ENCODE data around the gene ME2.
"Not testable (repeated sequence)": the region's sequence is repeated elsewhere in the genome, so short reads cannot be mapped to it uniquely, and the experiment has no call there.

ME2 gene

DNA sequence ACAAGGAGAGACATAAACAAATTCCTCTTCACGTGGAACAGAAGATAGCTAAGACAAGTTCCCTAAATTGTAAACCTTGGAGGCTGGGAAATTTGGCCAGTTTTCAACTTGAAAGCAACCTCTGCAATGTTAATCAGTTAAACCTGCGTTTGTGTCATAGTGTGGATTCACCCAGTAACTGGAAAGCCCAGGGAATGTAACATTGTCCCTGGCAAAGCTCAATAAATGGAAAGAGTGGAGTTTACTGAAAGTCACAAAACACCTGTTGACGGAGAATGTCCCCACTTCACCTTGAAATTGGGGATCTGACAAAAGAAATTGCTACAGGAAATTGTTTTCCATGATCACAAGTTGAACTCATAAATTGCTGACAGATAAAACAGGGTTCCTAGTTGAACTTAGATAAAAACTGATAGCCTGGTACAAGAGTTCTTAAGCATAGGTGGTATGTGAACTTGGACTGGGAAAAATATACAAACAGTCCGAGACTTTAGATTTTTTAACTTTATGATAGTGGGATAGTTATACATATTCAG, 15.0 kb upstream of the ME2 start:
- H3K4me1 ChIP-seq (ENCODE audit: control insufficient read depth, insufficient read depth, low read length) = no peaks in the 10 kb centered on the region
- no peaks in the 10 kb centered on the region for H3K27me3 ChIP-seq (ENCODE audit: control insufficient read depth, insufficient read depth, low read length)
- H3K4me3 ChIP-seq (ENCODE audit: low read length) = no peak overlapping the region
- no peaks in the 10 kb centered on the region for H3K36me3 ChIP-seq (ENCODE audit: control insufficient read depth, insufficient read depth, low read length)
- no peaks in the 10 kb centered on the region for H3K9me3 ChIP-seq (ENCODE audit: control insufficient read depth, low read length)
- H3K9ac ChIP-seq (ENCODE audit: low read length) = no peak overlapping the region

DNA sequence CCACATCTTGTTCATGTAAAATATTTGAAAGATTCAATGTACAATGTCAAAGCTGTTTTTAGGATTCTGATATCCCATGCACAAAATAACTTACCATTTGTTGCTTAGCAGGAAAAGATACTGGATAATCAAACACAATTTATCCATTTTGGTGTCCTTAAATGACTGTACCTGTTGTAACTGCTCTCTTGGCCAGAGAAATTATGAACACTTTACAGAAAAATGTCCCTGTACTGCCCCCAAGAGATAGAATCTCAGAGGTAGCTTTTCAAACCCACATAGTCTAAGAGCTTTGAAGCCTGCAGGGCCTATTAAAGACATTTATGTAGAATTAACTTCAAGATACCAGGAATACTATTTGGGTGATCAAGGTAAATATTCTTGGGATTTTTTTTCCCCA, 12.2 kb upstream of the ME2 start:
- Histone ChIP-seq H3K27me3 (ENCODE audit: control insufficient read depth, insufficient read depth, low read length) (no peaks in the 10 kb centered on the region), H3K9me3 (ENCODE audit: control insufficient read depth, low read length) (no peaks in the 10 kb centered on the region), H3K36me3 (ENCODE audit: control insufficient read depth, insufficient read depth, low read length) (no peaks in the 10 kb centered on the region), H3K4me3 (ENCODE audit: low read length) (no peak overlapping the region), H3K9ac (ENCODE audit: low read length) (no peak overlapping the region), H3K4me1 (ENCODE audit: control insufficient read depth, insufficient read depth, low read length) (peaks cover 13% of the 10 kb centered on the region)

DNA sequence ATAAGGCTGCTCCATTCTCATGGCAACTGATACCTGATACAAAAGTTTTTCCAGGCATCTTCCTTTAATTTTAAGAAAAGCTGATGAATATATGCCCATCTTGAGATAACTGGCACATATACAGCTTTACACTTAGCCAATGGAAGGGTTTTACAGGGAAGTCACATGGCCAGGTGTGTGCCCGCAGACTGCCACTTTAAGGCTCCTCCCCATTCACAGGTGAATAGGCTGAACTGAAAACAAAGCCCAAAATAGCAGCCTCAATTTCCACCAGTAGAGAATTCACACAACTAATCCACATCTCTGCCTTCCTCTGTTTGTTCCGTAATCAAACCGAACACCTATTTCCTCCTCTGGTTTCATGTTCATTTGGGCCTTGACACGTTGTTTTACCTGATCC, 9.8 kb upstream of the ME2 start:
- no peaks in the 10 kb centered on the region for H3K36me3 ChIP-seq (ENCODE audit: control insufficient read depth, insufficient read depth, low read length)

DNA sequence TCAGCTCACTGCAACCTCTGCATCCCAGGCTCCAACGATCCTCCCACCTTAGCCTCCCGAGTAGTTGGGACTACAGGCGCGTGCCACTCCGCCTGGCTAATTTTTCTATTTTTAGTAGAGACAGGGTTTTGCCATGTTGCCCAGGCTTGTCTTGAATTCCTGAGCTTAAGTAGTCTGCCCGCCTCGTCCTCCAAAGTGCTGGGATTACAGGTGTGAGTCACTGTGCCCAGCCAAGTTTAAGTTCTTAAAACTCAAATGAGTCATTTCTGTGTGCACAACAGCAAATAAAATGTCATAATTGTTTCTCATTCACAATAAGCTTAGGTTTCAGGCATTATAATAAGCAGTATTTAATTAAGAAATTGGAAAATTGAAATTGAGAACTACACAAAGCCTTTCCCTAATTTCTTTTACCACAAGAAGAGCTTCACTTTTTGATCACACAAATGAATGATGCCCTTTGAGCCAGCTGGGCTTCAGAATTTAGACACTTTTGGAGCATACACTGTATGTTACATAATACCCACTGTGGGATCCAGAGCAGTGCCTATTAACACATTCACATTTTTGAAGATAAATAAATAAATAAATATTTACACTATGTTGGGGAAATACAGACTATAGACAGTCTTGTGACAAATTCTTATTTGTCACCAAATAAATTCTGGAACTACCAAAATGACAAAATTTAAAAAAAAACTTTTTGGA, 8.6 kb upstream of the ME2 start:
- H3K27me3 ChIP-seq (ENCODE audit: control insufficient read depth, insufficient read depth, low read length) = no peaks in the 10 kb centered on the region
- H3K36me3 ChIP-seq (ENCODE audit: control insufficient read depth, insufficient read depth, low read length) = no peaks in the 10 kb centered on the region
- peaks cover 13% of the 10 kb centered on the region for H3K4me1 ChIP-seq (ENCODE audit: control insufficient read depth, insufficient read depth, low read length)
- H3K9me3 ChIP-seq (ENCODE audit: control insufficient read depth, low read length) = no peaks in the 10 kb centered on the region
- H3K9ac ChIP-seq (ENCODE audit: low read length) = no peak overlapping the region
- no peak overlapping the region for H3K4me3 ChIP-seq (ENCODE audit: low read length)

More for the DNA sequence above, 9.8 kb upstream of the ME2 start:
- Histone ChIP-seq H3K9ac (ENCODE audit: low read length) (no peak overlapping the region), H3K4me1 (ENCODE audit: control insufficient read depth, insufficient read depth, low read length) (peaks cover 13% of the 10 kb centered on the region), H3K9me3 (ENCODE audit: control insufficient read depth, low read length) (no peaks in the 10 kb centered on the region), H3K27me3 (ENCODE audit: control insufficient read depth, insufficient read depth, low read length) (no peaks in the 10 kb centered on the region), H3K4me3 (ENCODE audit: low read length) (no peak overlapping the region)

DNA sequence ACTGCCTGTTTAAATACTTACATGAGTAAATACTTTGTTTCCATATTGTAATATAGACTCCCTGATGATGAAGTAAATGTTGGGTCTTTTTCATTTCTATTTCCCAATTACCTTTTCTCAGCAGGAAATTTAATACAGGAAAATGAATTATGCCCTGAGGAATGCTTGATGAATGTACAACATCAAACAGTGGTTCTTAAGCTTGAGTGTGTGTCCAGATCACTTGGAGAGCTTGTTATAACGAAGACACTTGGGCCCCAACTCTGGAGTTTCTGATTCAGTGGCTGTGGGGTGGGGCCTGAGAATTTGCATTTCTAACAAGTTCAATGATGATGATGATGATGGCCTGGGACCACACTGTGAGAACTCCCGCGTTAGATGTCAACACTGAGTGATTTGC, 7.1 kb upstream of the ME2 start:
- no peak overlapping the region for H3K4me3 ChIP-seq (ENCODE audit: low read length)
- H3K9ac ChIP-seq (ENCODE audit: low read length) = no peak overlapping the region
- H3K36me3 ChIP-seq (ENCODE audit: control insufficient read depth, insufficient read depth, low read length) = no peaks in the 10 kb centered on the region
- H3K4me1 ChIP-seq (ENCODE audit: control insufficient read depth, insufficient read depth, low read length) = peaks cover 13% of the 10 kb centered on the region
- H3K27me3 ChIP-seq (ENCODE audit: control insufficient read depth, insufficient read depth, low read length) = no peaks in the 10 kb centered on the region
- H3K9me3 ChIP-seq (ENCODE audit: control insufficient read depth, low read length) = no peaks in the 10 kb centered on the region

DNA sequence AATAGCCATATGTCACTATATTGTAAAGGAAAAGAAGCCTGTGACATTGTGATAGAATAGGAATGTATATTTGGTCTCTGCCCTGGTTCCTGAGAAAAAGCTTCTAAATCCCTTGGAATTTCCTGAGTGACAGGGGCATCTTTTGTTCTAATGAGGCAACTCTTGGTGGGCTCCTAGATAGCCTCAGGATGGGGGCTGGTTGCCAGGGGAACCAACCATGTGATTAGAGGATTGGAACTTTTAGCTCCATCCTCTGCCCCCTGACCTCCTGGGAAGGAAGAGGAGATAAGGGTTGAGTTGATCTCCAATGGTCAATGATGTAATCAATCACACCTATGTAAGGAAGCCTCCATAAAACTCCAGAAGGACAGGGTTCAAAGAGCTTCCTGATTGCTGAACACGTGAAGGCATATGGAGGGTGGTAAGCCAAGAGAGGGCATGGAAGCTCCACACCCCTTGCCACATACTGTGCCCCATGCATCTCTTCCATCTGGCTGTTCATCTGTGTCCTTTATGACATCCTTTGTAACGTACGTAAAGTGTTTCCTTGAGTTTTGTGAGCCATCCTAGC, 2.9 kb upstream of the ME2 start:
- no peak overlapping the region for H3K4me3 ChIP-seq (ENCODE audit: low read length)
- no peaks in the 10 kb centered on the region for H3K27me3 ChIP-seq (ENCODE audit: control insufficient read depth, insufficient read depth, low read length)
- no peaks in the 10 kb centered on the region for H3K9me3 ChIP-seq (ENCODE audit: control insufficient read depth, low read length)
- no peaks in the 10 kb centered on the region for H3K36me3 ChIP-seq (ENCODE audit: control insufficient read depth, insufficient read depth, low read length)
- peaks cover 7% of the 10 kb centered on the region for H3K4me1 ChIP-seq (ENCODE audit: control insufficient read depth, insufficient read depth, low read length)
- H3K9ac ChIP-seq (ENCODE audit: low read length) = no peak overlapping the region

DNA sequence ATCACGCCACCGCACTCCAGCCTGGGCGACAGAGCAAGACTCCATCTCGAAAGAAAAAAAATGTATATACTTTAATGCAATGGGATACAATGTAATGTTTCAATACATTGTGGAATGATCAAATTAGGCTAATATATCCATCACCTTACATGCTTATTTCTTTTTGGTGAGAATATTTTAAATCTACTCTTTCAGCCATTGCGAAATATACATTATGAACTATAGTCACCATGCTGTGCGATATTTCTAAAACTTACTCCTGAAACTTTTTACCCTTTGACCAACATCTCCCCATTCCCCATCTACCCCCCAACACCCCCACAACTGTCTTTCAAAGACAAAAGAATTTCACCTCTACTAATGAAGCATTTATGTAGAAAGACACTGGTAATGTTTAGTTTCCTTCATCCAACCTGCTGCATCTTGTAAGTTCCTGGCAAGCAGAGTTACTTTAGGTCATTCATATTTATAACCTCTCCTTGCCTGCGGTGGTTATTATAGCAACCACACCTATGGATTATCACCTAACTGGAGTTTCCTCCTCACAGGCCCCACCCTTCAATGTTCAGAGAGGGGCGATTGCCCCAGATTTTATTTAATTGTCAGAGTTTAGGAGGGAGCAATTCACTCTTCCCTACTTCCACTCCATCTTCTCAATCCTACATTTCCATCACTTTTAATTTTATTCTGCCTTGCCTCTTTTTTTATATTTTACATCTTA, 1.2 kb upstream of the ME2 start:
- Histone ChIP-seq H3K27me3 (ENCODE audit: control insufficient read depth, insufficient read depth, low read length) (no peaks in the 10 kb centered on the region), H3K9me3 (ENCODE audit: control insufficient read depth, low read length) (no peaks in the 10 kb centered on the region), H3K36me3 (ENCODE audit: control insufficient read depth, insufficient read depth, low read length) (no peaks in the 10 kb centered on the region), H3K4me1 (ENCODE audit: control insufficient read depth, insufficient read depth, low read length) (peaks cover 7% of the 10 kb centered on the region), H3K9ac (ENCODE audit: low read length) (peak overlapping the region; percentile 88), H3K4me3 (ENCODE audit: low read length) (peak overlapping the region; percentile 11)

DNA sequence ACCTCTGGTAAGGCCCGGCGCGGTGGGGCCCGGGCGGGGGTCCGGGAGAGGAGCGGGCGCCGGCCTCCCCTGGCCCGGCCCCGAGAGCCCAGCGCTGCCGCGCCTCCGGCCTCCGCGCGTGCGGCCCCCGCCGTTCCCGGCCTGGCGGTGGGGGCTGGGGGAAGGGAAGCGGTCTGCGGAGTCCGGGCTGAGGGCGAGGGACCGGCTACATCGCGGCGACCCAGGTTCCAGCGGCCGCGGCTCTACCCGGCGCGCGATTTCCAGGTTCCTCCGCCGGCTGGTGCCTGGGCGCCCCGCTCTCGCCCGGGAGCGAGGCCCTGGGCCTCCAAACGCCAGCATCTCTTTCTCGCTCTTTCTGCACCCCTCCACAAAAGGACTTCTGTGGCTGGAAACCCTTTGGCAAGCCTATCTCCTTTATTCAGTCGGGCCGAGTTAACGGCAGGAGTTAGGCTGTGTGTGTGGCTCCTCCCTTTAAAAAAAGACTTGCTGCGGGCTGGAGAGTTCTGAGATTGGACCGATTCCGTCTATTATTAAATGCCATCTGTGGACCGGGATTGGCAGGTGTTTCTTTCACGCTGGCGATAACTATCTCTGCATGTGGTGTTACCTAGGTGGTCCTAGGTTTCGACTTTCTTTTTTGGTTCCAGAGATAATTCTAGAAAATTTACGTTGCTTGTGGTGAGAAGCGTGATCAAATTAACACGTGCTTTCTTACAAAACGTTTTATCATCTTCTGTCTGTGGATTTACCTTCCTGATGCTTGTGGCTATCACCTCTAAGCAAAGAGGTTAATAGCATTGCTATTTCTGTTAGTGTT, 592 bp downstream of the ME2 start:
- Histone ChIP-seq H3K36me3 (ENCODE audit: control insufficient read depth, insufficient read depth, low read length) (no peaks in the 10 kb centered on the region), H3K9me3 (ENCODE audit: control insufficient read depth, low read length) (no peaks in the 10 kb centered on the region), H3K27me3 (ENCODE audit: control insufficient read depth, insufficient read depth, low read length) (no peaks in the 10 kb centered on the region), H3K4me3 (ENCODE audit: low read length) (peak overlapping the region; percentile 26), H3K4me1 (ENCODE audit: control insufficient read depth, insufficient read depth, low read length) (peaks cover 10% of the 10 kb centered on the region), H3K9ac (ENCODE audit: low read length) (peak overlapping the region; percentile 77)

DNA sequence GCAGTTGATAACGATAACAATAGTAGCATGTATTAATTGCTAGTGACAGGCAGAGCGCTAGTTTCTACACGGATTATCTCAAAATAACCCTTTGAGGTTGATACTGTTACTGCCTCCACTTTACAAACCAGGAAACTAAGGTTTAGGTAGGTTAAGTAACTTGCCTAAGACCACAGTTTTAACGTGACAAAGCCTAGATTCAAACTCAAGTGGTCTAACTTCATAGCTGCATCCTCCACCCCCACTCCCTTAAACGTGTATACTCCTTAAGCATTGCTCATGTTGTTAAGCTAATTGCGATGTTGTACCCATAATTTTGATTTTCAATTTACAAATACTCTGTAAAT, 1.2 kb downstream of the ME2 start:
- Histone ChIP-seq H3K4me3 (ENCODE audit: low read length) (peak overlapping the region; percentile 26), H3K36me3 (ENCODE audit: control insufficient read depth, insufficient read depth, low read length) (no peaks in the 10 kb centered on the region), H3K9ac (ENCODE audit: low read length) (peak overlapping the region; percentile 77), H3K9me3 (ENCODE audit: control insufficient read depth, low read length) (no peaks in the 10 kb centered on the region), H3K27me3 (ENCODE audit: control insufficient read depth, insufficient read depth, low read length) (no peaks in the 10 kb centered on the region), H3K4me1 (ENCODE audit: control insufficient read depth, insufficient read depth, low read length) (peaks cover 10% of the 10 kb centered on the region)

DNA sequence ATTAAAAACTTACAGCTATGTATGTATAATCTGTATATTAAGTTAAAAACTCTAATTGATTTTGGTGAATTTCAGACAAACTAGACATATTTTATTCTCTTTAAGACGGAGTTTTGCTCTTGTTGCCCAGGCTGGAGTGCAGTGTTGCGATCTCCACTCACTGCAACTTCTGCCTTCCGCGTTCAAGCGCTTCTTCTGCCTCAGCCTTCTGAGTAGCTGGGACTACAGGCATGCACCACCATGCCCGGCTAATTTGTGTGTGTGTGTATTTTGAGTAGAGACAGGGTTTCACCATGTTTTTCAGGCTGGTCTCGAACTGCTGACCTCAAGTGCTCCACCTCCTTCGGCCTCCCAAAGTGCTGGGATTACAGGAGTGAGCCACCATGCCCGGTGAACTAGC, 2.0 kb downstream of the ME2 start:
- H3K4me3 ChIP-seq (ENCODE audit: low read length); H3K36me3 ChIP-seq (ENCODE audit: control insufficient read depth, insufficient read depth, low read length): not testable (repeated sequence)

DNA sequence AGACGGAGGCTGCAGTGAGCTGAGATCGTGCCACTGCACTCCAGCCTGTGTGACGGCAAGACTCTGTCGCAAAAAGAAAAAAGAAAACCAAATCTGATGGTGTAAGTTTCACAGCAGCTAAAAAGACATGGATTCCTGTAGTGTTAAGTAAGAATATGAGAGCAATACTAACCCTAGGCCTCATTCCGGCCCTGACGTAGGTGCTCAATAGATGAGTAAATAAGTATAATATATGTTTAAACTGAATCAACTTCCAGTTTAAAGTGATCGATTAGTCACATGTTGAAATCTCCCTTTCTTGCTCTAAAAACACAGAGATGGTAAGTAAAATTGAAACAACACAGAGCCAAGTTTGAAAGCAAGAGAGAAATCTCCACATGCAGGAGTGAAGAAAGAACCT, 8.0 kb downstream of the ME2 start:
- Histone ChIP-seq H3K9ac (ENCODE audit: low read length) (no peak overlapping the region), H3K27me3 (ENCODE audit: control insufficient read depth, insufficient read depth, low read length) (no peaks in the 10 kb centered on the region), H3K4me1 (ENCODE audit: control insufficient read depth, insufficient read depth, low read length) (peaks cover 4% of the 10 kb centered on the region), H3K36me3 (ENCODE audit: control insufficient read depth, insufficient read depth, low read length) (no peaks in the 10 kb centered on the region), H3K4me3 (ENCODE audit: low read length) (no peak overlapping the region), H3K9me3 (ENCODE audit: control insufficient read depth, low read length) (no peaks in the 10 kb centered on the region)

More for the DNA sequence above, 2.0 kb downstream of the ME2 start:
- not testable (repeated sequence) for H3K9me3 ChIP-seq (ENCODE audit: control insufficient read depth, low read length); H3K27me3 ChIP-seq (ENCODE audit: control insufficient read depth, insufficient read depth, low read length); H3K9ac ChIP-seq (ENCODE audit: low read length)
- peaks cover 10% of the 10 kb centered on the region for H3K4me1 ChIP-seq (ENCODE audit: control insufficient read depth, insufficient read depth, low read length)

Data from mucosa of stomach (tissue), 1 donor.